Sciatic nerve (tissue), 2 donors: ENCODE data around the gene PCDHB9. TPM values are rescaled to one million over a fixed set of nuclear protein-coding genes. Genes with fewer than 3 reads are reported as not detected.
"Not testable (repeated sequence)": the region's sequence is repeated elsewhere in the genome, so short reads cannot be mapped to it uniquely, and the experiment has no call there.

Experiments used
- ATAC-seq: fragments of 200-7000 bp; cut with Tn5 transposase; one replicate; pipeline ENCODE4 v1.9.1; 2020; ENCODE audit warnings: mild to moderate bottlenecking, moderate library complexity
- DNase-seq: peaks from one replicate; pipeline ENCODE4 v3.0.0-alpha.2; 2020; ENCODE audit warnings: low spot score
- intact Hi-C: fragments of 100-400 bp; cut with DNase I; formaldehyde crosslinking; loops from one replicate; pipeline ENCODE4 v1.14.2; 2022
- total RNA-seq: library from RNA; stranded (reverse); fragmentation: NEBNext Ultra II Directional; extraction: Animal tissue kit (Norgen Biotek cat#: 25700); gene quantifications from one replicate; pipeline ENCODE4 v1.2.1, GENCODE V29; 2021
- donor health status: DM: no; HTN: no; CAD: no.
- donor health status: DM: no; HTN: no; CAD: no.

Gene PCDHB9
- total RNA-seq, 1 donor from 2014 or later: 3.7 TPM

GRCh38 chr5:141223112-141223783 is 36.3 kb downstream of the PCDHB9 start, which contains the start of gene PCDHB14:
PCDHB14 (plus strand) TSS chr5:141223343; CDS start chr5:141223506, 163 bp downstream.
- intact Hi-C loops: no loop called here
- ATAC-seq (no peak), DNase-seq (no peak)

- DNase-seq, ATAC-seq, intact Hi-C loops: not testable (repeated sequence)
These were observed 37.9 kb downstream of the PCDHB9 start for GRCh38 chr5:141224844-141225243.

GRCh38 chr5:141225421-141225820 is 38.5 kb downstream of the PCDHB9 start:
- ATAC-seq, intact Hi-C loops, DNase-seq: not testable (repeated sequence)

- ATAC-seq (no peak), DNase-seq (no peak)
- intact Hi-C loops: no loop called here
These were observed 47.2 kb downstream of the PCDHB9 start for GRCh38 chr5:141234109-141234667.

GRCh38 chr5:141235922-141236321 is 49.0 kb downstream of the PCDHB9 start:
- ATAC-seq, intact Hi-C loops, DNase-seq: not testable (repeated sequence)

GRCh38 chr5:141236516-141237313 is 49.8 kb downstream of the PCDHB9 start:
- intact Hi-C loops: no loop called here
- ATAC-seq: no peak

More at GRCh38 chr5:141236516-141237313, 49.8 kb downstream of the PCDHB9 start:
- DNase-seq: no peak

Other genes starting within 250 kb of the PCDHB9 start
- 2.4 TPM for gene PCDHAC2, start 220.7 kb upstream of the PCDHB9 start, total RNA-seq
- gene PCDHB1, start 135.8 kb upstream of the PCDHB9 start, total RNA-seq: 0.09 TPM
- gene PCDHB2, start 92.5 kb upstream of the PCDHB9 start, total RNA-seq: 3.8 TPM
- gene PCDHB3, start 86.7 kb upstream of the PCDHB9 start, total RNA-seq: 4.5 TPM
- 12.2 TPM for gene PCDHB4, start 65.3 kb upstream of the PCDHB9 start, total RNA-seq
- 4.4 TPM for gene PCDHB5, start 52.0 kb upstream of the PCDHB9 start, total RNA-seq
- gene PCDHB6, start 37.1 kb upstream of the PCDHB9 start, total RNA-seq: 2.4 TPM
- gene PCDHB7, start 14.5 kb upstream of the PCDHB9 start, total RNA-seq: 5.0 TPM
- gene PCDHB8, start 9.4 kb upstream of the PCDHB9 start, total RNA-seq: 4.5 TPM
- gene PCDHB16, start 4.8 kb upstream of the PCDHB9 start, total RNA-seq: 9.5 TPM
- 5.3 TPM for gene PCDHB10, start 5.2 kb downstream of the PCDHB9 start, total RNA-seq
- gene PCDHB11, start 12.5 kb downstream of the PCDHB9 start, total RNA-seq: 9.9 TPM
- gene PCDHB12, start 21.6 kb downstream of the PCDHB9 start, total RNA-seq: 6.6 TPM
- 4.9 TPM for gene PCDHB13, start 26.8 kb downstream of the PCDHB9 start, total RNA-seq
- gene PCDHB14, start 36.2 kb downstream of the PCDHB9 start, total RNA-seq: 5.3 TPM
- gene PCDHB15, start 58.2 kb downstream of the PCDHB9 start, total RNA-seq: 7.3 TPM
- 1.4 TPM for gene SLC25A2, start 116.9 kb downstream of the PCDHB9 start, total RNA-seq
- 84.3 TPM for gene TAF7, start 133.6 kb downstream of the PCDHB9 start, total RNA-seq
- gene PCDHGA1, start 143.4 kb downstream of the PCDHB9 start, total RNA-seq: 1.4 TPM
- gene PCDHGA2, start 151.6 kb downstream of the PCDHB9 start, total RNA-seq: 13.5 TPM
- 6.7 TPM for gene PCDHGA3, start 156.7 kb downstream of the PCDHB9 start, total RNA-seq
- gene PCDHGB1, start 162.9 kb downstream of the PCDHB9 start, total RNA-seq: 7.8 TPM
- 10.6 TPM for gene PCDHGA4, start 167.9 kb downstream of the PCDHB9 start, total RNA-seq
- 10.2 TPM for gene PCDHGB2, start 172.8 kb downstream of the PCDHB9 start, total RNA-seq
- 8.8 TPM for gene PCDHGA5, start 177.0 kb downstream of the PCDHB9 start, total RNA-seq
- 9.7 TPM for gene PCDHGB3, start 183.1 kb downstream of the PCDHB9 start, total RNA-seq
- gene PCDHGA6, start 186.7 kb downstream of the PCDHB9 start, total RNA-seq: 10.3 TPM
- 7.3 TPM for gene PCDHGA7, start 195.6 kb downstream of the PCDHB9 start, total RNA-seq
- 9.0 TPM for gene PCDHGB4, start 200.5 kb downstream of the PCDHB9 start, total RNA-seq
- gene PCDHGA8, start 205.5 kb downstream of the PCDHB9 start, total RNA-seq: 5.3 TPM
- 16.3 TPM for gene PCDHGB5, start 210.8 kb downstream of the PCDHB9 start, total RNA-seq
- 10.7 TPM for gene PCDHGA9, start 215.6 kb downstream of the PCDHB9 start, total RNA-seq
- 12.4 TPM for gene PCDHGB6, start 220.9 kb downstream of the PCDHB9 start, total RNA-seq
- 8.9 TPM for gene PCDHGA10, start 225.8 kb downstream of the PCDHB9 start, total RNA-seq
- 18.9 TPM for gene PCDHGB7, start 230.5 kb downstream of the PCDHB9 start, total RNA-seq
- 7.8 TPM for gene PCDHGA11, start 233.9 kb downstream of the PCDHB9 start, total RNA-seq
- 12.1 TPM for gene PCDHGA12, start 243.3 kb downstream of the PCDHB9 start, total RNA-seq